SK-N-MC (cell line): ENCODE data around the gene KLRB1.

Experiments
- EZH2 ChIP-seq: fragments of 200-600 bp; sonication (generic); IDR thresholded peaks from one replicate; pipeline ENCODE4 v1.6.1; 2017; ENCODE audit warnings: antibody characterized with exemption
- POLR2AphosphoS5 ChIP-seq: IDR thresholded peaks from 2 replicates; pipeline ENCODE4 v1.6.1; 2012; ENCODE audit warnings: mild to moderate bottlenecking, low read depth, low read length, borderline replicate concordance

GRCh38 chr12:9615420-9616136 lies 7.9 kb upstream of the KLRB1 start:
- TF ChIP-seq EZH2 = no peak
- no peak for TF ChIP-seq POLR2AphosphoS5
